Fibroblast of the conjunctiva (primary cell): ENCODE measurements around the gene KIAA1755.
A peak's percentile ranks its signal among the peaks of the same experiment; 100 is the strongest.

Experiments used
- DNase-seq: peaks from one replicate; pipeline ENCODE4 v3.0.0-alpha.2; 2010; ENCODE audit warnings: low read depth

KIAA1755 gene

DNA sequence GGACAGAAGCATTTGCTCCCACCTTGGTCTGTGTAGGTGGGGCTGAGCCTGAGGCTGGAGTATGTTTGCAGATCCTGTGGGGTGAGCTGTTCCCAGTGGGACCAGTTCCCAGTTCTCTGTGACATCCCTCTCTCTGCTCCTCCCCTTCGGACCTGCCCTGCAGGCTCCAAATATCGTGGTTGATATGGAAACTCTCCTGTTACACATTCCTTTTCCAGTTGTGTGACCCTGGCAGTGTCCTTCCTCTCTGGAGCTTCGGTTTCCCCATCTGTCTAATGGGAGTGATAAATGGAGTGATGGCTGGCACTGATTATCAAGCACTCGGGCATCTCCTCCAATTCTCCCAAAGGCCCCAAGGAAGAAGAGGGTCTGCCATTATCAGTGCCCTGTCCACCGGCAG is 79.8 kb downstream of the KIAA1755 start:
- DNase-seq = no peak

DNA sequence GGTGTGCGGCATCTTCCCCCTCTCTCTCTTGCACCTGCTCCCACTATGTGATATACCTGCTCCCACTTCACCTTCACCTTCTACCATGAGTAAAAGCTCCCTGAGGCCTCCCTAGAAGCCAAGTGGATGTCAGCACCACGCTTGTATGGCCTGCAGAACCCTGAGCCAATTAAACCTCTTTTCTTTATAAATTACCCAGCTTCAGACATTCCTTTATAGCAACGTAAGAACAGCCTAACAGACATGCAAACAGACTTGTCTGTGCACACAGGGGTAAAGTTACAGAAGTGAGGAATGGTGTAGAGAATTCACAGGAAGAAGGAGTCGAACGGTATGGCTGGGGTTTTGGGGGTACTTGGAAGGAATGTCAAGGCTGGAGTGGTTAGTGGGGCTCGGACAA is 80.7 kb downstream of the KIAA1755 start:
- DNase-seq = no peak

DNA sequence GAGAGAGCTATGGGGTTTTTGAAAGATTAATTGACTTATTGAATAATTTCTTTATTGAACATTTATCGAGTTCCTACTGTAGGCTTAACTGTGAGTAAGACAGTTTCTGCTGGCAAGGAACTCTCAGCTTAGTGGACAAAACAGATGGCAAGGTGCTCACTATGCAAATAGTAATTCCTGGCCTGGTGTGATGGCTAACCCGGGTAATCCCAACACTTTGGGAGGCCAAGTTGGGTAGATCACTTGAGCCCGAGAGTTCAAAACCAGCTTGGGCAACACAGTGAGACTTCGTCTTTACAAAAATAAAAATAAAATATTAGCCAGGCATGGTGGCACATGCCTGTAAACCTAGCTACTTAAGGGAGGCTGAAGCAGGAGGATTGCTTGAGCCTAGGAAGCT is 82.0 kb downstream of the KIAA1755 start:
- DNase-seq = no peak

DNA sequence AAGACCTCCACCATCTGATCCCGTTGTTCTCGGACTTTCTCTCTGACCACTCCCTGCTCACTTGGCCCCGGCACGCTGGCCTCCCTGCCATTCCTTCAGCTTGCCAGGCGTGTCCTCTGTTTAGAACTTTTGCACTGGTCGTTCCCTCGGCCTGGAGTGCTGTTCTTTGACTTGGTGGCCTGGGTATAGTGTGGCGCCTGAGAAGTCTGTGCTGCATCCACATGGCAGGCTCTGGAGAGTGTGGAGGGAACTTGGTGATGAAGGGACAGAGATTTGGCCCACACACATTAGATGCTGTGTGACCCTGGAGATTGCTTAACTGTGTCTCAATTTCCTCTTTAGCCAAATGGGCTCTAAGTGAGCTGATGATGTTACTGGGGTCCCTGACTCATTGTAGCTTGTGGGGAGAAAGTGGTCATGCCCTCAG is 82.5 kb downstream of the KIAA1755 start:
- no peak for DNase-seq

DNA sequence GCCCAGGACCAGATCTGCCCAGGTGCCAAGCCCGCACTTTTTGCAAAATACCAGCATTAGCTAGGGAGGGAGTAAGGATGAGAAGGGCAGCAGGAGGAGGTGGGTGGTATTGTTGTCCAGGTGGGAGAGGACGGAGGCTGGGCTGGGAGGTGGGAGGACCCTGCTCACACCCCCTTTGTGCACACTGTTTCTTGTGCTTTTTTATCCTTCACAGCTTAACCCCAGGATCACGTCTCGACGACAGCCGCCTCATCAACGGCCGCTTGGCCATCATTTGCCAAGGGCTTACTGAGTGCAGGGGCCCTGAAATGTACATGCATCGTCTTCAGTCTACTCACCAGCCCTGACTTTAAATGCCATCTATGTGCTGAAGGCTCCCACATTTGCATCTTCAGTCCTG is 83.3 kb downstream of the KIAA1755 start:
- DNase-seq = no peak

DNA sequence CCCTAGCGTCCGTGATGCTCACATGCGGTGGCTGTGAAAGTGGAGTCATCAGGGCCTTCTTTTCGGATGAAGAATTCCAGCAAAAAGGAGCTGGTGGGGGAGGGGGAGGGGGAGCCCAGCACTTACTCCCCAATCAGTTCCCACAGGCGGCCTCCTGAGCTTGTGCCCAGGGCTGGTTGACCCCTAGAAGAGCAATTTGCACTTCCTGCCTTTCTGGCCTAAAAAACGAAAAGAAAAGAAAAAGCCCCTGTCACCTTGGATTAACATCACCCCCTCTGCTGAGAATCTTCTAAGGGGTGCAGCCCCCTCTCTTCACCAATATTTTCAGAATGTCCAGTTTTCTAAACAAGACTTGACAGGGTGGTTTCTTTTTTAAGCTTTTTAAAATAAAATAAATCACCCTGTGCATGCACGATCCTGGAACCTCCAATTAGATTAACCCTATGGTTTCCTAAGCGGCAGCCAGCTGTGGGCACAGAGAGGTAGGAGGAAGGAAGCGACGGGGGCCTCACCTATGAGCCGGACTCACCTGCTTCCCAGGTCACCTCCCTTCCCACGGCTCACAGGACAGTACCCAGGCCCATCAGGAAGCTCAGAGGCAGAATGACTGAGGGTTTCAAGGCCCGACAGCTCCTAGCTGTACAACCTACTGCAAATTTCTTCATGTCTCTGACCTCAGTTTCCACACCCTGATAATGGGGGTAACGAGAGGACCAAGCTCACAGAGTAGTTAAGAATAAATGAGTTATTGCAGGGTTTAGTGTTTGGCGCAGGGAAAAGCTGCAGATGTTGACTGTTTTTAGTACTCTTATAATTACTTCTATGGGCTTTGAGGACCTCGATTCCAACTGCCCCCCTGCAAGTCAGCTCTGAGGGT is 85.0 kb downstream of the KIAA1755 start:
- DNase-seq = no peak

DNA sequence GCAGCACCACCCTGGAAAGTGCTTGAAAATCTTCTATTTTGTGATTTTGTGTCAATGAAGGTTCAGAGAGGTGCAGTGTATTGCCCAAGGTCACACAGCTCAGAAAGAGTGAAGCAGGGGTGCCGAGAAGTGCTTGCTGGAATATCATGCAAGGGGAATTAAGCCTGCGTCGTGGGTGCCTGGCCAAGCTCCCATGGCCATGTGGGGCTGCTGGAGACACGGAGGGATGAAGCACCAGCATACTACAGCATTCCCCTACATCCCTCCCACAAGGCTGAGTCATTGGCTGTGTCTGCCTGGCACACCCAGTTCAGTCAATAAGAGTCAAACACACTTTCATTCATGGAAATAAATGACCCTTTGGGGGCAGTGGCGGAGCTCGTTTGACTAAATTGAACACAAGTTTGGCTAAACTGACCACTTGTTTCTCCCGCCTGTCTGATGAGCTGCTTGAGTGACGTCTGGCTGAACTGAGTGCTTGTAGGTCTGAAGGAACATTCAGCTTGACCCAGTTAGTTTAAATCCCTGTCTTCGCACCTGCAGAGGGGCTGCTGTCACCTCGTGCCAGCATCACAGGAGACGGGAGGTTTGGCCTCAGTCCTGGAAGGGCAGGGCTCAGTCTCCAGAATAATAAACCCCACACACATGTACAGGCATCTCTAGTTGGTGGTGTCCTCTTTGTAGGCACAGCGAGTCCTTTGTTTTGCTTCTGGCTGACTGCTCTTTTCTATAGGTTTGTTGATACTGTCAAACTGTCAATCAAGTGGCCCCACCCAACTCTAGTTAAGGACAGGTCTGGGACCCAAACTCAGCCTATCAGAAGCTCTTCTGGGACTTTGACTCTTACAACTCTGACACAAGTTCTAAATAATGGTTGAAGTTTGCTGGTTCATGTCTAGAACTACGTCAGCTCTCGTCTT is 87.0 kb downstream of the KIAA1755 start:
- DNase-seq = peak; percentile 57

DNA sequence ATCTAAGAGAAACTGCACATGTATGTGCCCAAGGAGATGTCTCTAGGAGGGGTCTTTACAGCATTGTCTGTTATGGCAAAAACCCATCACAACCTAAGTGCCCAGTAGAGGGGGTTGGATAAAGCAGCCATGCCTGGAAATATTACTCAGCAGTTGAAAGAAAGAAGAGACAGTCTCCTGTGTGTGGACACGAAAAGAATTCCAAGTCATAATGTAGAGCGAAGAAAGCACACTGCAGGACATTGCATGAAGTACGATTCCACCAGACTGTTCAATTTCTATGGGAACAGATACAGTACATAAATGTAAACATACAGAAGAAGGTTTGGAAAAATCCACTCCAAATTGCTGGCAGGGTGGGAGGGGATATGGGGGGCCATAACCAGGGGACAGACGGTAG is 88.1 kb downstream of the KIAA1755 start:
- no peak for DNase-seq

DNA sequence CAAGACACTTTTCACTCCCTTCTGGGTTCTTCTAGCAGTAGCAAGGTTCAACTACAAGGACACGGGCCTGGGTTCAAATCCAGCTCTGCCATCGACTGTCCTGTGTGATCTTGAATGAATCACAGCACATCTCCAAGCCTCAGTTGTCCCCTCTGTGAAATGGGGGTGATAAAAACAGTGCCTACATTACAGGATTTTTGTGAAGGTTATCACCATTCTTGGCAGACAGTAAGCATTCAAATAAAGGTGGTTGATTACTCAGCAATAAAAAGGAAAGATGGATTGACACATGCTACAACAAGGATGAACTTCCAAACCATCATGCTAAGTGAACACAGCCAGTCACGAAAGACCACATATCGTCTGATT is 88.9 kb downstream of the KIAA1755 start:
- DNase-seq = no peak

DNA sequence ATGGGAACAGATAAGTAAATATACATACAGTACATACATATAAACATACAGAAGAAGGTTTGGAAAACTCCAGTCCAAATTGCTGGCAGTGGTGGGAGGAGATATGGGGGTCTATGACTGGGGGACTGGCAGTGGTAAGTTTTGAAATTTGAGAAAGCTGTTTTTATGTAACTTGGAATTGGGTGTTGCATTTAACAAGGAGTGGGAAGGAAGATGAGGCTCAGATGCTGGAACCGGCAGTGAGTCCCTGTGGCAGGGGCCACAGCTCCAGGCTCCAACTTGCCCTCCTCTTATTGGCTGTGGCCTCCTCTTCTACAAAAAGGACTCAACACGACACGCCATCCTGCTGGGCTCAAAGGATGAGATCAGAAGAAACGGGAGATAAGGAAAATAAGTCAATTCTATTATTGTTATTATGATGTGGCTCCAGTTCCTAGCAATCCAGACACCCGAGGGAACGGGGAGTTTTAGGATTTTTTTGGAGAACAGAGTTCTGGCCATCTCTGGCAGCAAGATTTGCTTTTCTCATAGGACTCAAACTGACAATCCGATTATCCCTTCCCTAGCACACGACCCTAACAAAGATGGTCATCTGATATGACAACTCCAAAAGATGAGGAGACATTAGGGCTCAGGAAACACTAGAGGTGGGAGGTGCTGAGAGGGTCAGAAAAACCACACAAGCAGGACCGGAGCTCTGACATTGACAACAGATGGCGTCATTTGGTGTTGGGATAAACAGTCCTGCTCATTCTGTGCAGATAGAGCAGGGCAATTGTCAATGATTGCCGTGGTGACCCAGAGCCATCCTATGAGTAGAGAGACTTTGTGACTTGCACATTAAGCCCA is 89.5 kb downstream of the KIAA1755 start:
- no peak for DNase-seq

DNA sequence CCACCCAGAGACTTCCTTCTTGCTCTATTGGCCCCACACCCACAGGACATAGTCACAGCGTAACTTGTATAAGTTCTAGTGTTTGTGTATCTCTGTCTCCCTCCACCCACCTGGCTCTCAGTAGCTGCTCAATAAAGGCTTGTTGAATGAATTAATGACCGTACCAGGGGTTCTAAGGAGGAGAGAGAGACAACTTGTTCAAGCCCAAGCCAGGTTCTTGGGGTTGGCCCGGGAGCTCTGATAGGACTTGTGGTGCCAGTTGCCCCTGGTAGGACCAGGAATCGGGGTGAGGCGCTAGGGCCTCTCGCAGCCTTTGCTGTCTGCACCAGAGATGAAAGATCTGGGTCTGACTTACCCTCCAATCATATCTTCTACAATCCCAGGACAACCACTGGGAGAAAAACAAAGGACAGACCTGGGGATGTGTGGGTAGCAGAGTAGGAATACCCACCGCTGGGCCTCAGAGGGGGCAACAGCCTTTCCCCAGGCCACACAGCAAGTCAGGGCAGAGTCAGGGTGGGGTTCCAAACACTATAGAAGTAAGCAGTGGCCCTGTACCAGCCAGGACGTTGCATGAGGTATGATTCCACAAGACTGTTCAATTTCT is 90.2 kb downstream of the KIAA1755 start:
- no peak for DNase-seq

DNA sequence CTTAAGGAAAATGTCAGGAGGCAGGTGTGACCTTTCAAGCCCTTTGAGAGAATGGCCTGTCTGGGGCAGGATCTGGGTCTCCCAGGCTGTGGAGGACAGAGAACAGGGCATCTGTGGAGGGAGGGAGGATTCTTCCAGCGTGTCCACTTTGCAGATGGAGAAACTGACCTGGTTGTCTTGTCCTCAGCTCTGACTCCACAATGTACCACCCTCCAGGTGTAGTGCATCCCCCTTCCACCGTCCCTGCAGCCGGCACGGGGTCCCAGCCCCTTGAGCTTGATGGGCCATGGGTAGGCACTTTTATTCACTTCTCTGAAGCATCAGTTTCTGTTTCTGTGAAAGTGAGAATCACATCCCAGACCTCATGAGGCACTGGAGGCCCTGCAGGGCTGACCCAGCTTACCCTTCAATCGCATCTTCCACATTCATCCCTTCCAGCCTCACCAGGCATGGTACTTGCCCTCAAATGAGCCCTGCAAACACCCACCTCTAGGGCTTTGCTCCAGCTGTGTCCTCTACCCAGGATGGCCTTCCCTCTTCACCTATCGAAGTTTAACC is 90.8 kb downstream of the KIAA1755 start:
- DNase-seq = no peak

DNA sequence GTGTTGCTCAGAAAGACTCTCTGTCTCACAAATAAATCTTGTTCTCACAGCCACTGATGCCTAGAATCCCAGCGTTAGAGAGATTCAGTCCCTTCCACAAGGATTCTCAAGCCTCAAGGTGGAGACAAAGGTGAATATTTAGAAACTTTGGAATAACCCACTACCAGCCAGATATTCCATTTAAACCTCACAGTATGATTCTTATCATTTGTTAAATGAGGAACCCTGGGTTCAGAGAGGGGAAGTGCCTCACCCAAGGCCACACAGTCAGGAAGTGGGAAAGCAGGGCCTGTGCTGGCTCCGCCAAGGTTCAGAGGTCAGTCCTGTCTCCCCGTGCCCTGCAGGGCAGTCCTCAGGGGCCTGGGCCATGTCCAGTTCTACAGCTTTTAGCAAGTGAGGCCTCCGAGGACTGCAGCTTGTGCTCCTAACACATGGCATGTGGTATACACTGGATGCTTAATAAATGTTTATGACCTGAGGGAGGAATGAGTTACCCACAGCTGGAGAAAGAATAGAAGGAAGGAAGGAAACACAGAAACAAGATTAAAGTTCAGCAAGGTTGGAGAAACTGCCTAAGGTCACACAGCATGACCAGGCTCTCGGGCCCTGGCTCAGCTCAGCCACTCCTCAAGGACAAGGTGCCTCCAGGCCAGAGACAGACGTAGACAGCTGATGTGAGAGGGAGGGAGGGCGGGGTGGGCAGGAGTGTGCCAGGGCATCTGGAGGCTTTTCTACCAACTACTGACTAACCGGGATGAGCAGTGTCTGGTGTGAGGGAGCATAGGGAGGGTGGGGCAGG is 91.5 kb downstream of the KIAA1755 start:
- no peak for DNase-seq

DNA sequence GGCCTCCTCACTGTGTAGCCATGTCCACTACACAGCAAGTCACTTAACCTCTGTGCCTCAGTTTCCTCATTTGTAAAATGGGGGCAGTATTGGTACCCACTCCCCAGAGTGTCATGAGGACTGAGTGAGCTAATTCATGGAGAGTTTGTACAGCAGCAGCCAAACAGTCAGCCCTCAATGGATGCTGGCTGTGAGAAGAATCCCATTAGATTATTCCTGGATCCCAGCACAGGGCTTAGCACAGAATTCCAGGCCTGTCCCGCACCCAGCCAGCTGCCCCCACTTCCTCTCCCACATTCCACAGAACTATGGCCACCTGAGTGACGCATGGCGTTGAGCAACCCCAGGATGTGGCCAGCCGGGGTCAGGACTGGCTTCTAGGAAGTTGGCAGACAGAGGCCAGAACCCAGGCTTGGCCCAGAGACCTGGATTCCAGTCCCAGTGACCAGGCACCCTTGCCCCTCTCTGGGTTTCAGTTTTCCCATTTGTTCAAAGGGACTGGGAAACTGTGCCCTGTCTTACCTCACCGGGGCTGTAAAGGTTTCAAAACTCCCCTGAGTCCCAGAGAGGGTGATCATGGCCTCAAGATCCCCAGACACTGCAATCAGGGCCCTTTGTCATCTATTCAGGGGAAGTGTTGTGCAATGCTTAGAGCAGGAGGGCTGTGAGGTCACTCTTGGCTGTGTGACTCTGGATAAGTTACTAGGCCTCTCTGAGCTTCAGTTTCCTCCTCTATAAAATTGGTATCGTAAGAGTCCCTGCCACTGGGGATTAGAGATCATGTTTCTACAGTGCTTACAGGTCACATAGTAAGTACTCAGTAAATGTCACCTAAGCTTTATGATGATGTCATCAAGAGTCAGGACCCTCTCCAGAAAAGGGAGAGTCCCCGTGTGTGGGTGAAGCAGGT is 92.4 kb downstream of the KIAA1755 start:
- DNase-seq = no peak

DNA sequence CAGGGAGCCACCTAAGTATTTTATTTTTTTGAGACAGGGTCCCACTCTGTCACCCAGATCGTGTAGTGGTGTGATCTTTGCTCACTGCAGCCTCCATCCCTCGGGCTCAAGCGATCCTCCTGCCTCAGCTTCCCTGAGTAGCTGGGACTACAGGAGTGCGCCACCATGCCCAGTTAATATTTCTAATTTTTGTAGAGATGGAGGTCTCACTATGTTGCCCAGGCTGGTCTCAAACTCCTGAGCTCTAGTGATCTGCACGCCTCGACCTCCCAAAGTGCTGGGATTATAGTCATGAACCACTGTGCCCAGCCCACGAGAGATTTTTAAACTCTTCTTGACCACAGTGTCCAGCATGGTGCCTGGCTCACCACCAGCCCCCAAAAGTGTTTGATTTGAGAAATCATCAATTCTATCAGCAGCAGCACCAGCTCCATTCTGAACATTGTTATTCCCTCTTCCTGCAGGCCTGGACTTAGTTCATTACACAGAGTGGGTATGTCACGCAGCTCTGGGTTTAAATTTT is 93.1 kb downstream of the KIAA1755 start:
- DNase-seq = no peak

DNA sequence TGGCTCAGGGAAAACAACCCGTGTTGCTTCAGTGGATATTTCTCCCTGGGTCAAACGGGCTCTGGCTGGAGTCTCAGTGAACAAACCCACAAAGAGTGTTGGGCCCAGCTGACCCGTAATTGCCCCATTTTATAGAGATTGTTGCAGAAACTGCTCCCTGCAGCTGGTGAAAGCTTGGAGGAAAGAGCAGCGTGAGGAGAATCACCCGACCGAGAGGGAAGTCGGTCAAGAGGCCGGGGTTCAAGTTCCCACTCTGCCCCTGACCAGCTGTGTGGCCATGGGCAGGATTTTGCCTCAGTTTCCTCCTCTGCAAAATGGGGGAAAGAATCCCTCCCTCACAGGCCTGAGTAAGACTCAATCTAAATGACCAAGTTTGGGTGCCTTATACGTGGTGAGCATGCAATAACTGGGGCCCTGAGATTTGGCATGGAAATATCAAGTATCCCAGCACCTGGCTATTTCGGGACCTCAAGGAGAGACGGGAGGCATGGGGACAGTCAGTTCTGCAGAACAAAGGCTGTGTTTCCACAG is 93.8 kb downstream of the KIAA1755 start:
- DNase-seq = no peak

DNA sequence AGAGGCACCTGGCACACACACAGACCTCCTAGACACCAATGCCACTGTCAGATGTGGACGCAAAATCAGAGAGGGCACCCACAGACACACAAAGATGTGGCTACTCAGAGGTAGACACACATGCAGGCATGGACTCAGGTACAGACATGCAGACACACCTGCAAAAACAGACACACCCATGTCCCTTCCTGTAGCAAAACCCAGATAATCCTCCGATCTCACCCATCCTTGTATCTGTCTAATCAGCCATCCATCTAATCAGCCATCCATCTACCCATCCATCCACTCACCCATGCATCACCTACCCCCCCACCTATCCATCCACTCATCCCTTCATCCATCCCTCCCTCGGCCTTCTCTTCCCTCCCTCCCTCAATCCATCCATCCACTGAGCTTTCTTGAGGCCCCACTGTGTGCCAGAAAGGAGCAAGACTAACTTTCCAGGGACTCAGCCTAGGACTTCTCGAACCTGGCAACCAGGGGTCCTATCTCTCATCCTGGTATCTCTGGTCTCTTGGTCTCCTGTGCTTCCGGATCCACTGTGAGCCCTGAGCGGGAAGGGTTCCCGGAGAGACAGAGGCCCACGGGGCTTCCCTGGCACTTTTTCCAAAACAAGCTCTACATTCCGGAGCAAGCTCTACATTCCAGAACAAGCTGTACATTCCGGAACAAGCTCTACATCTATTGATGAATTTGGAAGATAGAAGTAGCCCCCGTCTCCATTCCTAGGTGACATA is 94.4 kb downstream of the KIAA1755 start:
- DNase-seq = no peak
